Gastroesophageal sphincter (tissue), 4 donors: ENCODE data around the gene TREH. TPM values are rescaled to one million over a fixed set of nuclear protein-coding genes. Genes with fewer than 3 reads are reported as not detected.

ENCODE experiments used
- ATAC-seq: fragments of 150-250 bp; one replicate; pipeline ENCODE4 v1.9.1; 2016; ENCODE audit warnings: mild to moderate bottlenecking, moderate library complexity
- H3K27ac ChIP-seq, 4 donors: fragments of 200-600 bp; sonication (generic) in 3 of 4; 1 replicate in 3 of 4; 2 replicates in 1 of 4; pipeline ENCODE4 v1.5.1; 2016 to 2019
- H3K27me3 ChIP-seq: fragments of 200-600 bp; sonication (generic); one replicate; pipeline ENCODE4 v1.5.1; 2019
- H3K36me3 ChIP-seq, 2 donors: fragments of 200-600 bp; sonication (generic); one replicate each; pipeline ENCODE4 v1.5.1; 2019; ENCODE audit warnings: control low read depth in 1 of 2
- H3K4me1 ChIP-seq, 3 donors: fragments of 200-600 bp; sonication (generic); 1 replicate in 2 of 3; 2 replicates in 1 of 3; pipeline ENCODE4 v1.5.1; 2016 to 2019; ENCODE audit warnings: control low read depth in 2 of 3
- H3K4me3 ChIP-seq, 2 donors: fragments of 200-600 bp; sonication (generic); one replicate each; pipeline ENCODE4 v1.5.1; 2019; ENCODE audit warnings: mild to moderate bottlenecking in 1 of 2, moderate library complexity in 1 of 2
- H3K9me3 ChIP-seq, 3 donors: fragments of 200-600 bp; sonication (generic); one replicate each; pipeline ENCODE4 v1.5.1; 2017 to 2019; ENCODE audit warnings: control low read depth in 2 of 3
- EP300 ChIP-seq: sonication (generic); formaldehyde crosslinking; IDR thresholded peaks from one replicate; pipeline ENCODE4 v1.6.1; 2017; ENCODE audit warnings: antibody characterized with exemption, mild to moderate bottlenecking
- POLR2A ChIP-seq, 2 donors: fragments of 450-650 bp; IDR thresholded peaks; one replicate each; pipeline ENCODE4 v1.6.1; 2017; ENCODE audit warnings: antibody characterized with exemption in 2 of 2, mild to moderate bottlenecking in 2 of 2, moderate library complexity in 1 of 2
- POLR2AphosphoS5 ChIP-seq: sonication (generic); formaldehyde crosslinking; IDR thresholded peaks from one replicate; pipeline ENCODE4 v1.6.1; 2017; ENCODE audit warnings: antibody characterized with exemption
- WGBS, 2 donors: methylation state at CpG; one replicate each; pipeline ENCODE4 v1.1.5; 2018; ENCODE audit warnings: low coverage in 1 of 2; 5-methylcytosine and 5-hydroxymethylcytosine counted together
- small RNA-seq, 4 donors: library from RNA; depleted of rRNA; stranded (forward); fragments of <200 nt; gene quantifications; one replicate each; pipeline ENCODE3, GENCODE V24; 2016
- total RNA-seq, 4 donors: library from RNA; depleted of rRNA; stranded (reverse); fragments of >200 nt; gene quantifications; one replicate each; pipeline ENCODE4 v1.1.0, GENCODE V29; 2016
- TF ChIP-seq, protein P1 (sequence below), 4 experiments: fragments of 200-600 bp in 2 of 4; fragments of 450-650 bp in 2 of 4; sonication (generic) in 1 of 4; IDR thresholded peaks; one replicate each; pipeline ENCODE4 v1.5.1; 2017 to 2019; ENCODE audit warnings: antibody characterized with exemption in 4 of 4, mild to moderate bottlenecking in 2 of 4, moderate library complexity in 2 of 4

The TREH gene
- total RNA-seq, 4 donors from 2014 or later, result not detected

DNA sequence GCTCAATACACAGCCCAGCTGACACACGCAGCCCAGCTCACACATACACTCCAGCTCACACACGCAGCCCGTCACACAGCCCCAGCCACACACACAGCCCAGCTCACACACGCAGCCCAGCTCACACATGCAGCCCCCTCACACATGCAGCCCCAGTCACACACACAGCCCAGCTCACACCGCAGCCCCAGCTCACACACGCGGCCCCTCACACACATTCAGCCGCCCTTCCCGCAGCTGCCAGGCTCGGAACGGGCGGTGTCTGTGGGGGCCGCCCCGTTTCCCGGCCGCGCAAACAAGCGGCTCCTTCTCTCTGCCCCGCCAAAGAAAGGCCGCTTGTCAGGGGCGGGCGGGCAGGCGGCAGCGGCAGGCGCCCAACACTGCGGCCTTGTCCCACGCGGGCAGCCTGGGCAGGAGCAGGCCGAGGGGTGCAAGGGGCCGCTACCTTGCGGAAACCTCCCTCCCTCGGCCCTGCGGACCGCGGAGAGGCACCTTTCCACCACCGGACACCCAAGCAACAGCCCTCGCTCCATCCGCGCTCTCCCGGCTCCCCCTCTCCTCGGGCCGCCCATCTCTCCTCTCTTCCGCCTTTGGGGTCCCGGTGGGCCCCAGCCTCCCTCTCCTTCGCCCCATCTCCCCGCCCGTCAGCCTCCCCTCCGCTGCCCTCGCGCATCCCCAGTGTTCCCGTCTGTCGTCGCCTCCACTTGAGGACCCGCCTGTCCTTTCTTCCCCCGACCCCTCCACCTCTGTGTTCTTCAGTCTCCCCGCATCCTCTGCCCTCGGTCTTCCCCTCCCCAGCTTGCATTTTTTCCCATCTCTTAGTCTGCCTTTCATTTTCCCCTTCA is 69.8 kb downstream of the TREH start:
- H3K27me3 ChIP-seq, result no peaks in the 10 kb centered on the region
- no peak for TF ChIP-seq EP300
- peak in 1 of 2 donors; percentile 11 for TF ChIP-seq POLR2A (IDR thresholded peaks at IDR 0.05)
- 38 to 40% methylated on average over 23 to 29 of the region's 57 CpGs for WGBS, 2 donors
- peak overlapping the region; percentile 29 to 87 for H3K4me3 ChIP-seq
- no peaks in the 10 kb centered on the region for H3K9me3 ChIP-seq
- ATAC-seq, result no peak
- peaks cover 0 to 15% of the 10 kb centered on the region in 2 donors for H3K36me3 ChIP-seq
- H3K27ac ChIP-seq, result peak overlapping the region in 3 of 4 donors; percentile 92 to 94 (median 92)
- peaks cover 0 to 88% (median 30%) of the 10 kb centered on the region in 3 donors for H3K4me1 ChIP-seq

DNA sequence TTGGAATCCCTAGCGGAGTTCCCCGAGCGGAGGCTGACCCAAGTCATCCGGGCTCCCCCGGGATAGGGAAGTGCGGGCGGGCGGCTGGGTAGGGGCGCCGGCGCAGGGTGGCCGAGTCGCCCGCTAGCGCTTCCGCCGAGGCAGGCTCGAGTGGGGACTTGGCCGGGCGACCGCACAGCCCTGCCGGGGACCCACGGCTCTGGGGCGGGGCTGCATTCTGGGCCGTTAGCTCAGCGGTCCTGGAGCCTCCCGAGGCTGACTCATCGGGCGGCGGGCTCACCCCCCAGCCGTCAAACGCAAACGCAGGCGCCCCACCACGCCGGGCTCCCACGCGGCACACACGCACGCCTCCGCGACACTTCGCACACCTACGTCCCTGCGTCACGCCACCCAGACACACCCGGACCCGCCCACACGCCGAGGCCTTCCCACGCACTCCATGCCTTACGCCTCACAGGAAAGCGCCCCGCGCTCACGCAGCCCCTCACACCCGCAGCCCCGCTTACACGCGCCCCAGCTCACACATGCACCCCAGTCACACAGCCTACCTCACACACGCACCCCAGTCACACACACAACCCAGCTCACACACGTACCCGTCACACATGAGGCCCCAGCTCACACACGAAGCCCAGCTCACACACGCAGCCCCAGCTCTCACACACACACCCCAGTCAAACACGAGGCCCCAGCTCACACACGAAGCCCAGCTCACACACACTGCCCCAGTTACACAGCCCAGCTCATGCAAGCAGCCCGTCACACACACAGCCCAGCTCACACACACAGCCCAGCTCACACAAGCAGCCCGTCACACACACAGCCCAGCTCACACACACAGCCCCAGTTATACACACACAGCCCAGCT is 70.9 kb downstream of the TREH start:
- TF ChIP-seq POLR2AphosphoS5 (peak; percentile 80), POLR2A (IDR thresholded peaks at IDR 0.05) (peak; percentile 57 to 78), EP300 (no peak)
- TF ChIP-seq, protein P1, sequence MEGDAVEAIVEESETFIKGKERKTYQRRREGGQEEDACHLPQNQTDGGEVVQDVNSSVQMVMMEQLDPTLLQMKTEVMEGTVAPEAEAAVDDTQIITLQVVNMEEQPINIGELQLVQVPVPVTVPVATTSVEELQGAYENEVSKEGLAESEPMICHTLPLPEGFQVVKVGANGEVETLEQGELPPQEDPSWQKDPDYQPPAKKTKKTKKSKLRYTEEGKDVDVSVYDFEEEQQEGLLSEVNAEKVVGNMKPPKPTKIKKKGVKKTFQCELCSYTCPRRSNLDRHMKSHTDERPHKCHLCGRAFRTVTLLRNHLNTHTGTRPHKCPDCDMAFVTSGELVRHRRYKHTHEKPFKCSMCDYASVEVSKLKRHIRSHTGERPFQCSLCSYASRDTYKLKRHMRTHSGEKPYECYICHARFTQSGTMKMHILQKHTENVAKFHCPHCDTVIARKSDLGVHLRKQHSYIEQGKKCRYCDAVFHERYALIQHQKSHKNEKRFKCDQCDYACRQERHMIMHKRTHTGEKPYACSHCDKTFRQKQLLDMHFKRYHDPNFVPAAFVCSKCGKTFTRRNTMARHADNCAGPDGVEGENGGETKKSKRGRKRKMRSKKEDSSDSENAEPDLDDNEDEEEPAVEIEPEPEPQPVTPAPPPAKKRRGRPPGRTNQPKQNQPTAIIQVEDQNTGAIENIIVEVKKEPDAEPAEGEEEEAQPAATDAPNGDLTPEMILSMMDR (IDR thresholded peaks at IDR 0.05), result no peak
- Histone ChIP-seq H3K27ac (peak overlapping the region; percentile 68 to 94 (median 92)), H3K4me1 (peaks cover 0 to 96% (median 36%) of the 10 kb centered on the region in 3 donors), H3K36me3 (peaks cover 0 to 4% of the 10 kb centered on the region in 2 donors), H3K4me3 (peak overlapping the region; percentile 57 to 87), H3K27me3 (no peaks in the 10 kb centered on the region), H3K9me3 (no peaks in the 10 kb centered on the region)
- ATAC-seq, result peak; percentile 77
- 42 to 50% methylated on average over 2 to 6 of the region's 69 CpGs for WGBS, 2 donors

DNA sequence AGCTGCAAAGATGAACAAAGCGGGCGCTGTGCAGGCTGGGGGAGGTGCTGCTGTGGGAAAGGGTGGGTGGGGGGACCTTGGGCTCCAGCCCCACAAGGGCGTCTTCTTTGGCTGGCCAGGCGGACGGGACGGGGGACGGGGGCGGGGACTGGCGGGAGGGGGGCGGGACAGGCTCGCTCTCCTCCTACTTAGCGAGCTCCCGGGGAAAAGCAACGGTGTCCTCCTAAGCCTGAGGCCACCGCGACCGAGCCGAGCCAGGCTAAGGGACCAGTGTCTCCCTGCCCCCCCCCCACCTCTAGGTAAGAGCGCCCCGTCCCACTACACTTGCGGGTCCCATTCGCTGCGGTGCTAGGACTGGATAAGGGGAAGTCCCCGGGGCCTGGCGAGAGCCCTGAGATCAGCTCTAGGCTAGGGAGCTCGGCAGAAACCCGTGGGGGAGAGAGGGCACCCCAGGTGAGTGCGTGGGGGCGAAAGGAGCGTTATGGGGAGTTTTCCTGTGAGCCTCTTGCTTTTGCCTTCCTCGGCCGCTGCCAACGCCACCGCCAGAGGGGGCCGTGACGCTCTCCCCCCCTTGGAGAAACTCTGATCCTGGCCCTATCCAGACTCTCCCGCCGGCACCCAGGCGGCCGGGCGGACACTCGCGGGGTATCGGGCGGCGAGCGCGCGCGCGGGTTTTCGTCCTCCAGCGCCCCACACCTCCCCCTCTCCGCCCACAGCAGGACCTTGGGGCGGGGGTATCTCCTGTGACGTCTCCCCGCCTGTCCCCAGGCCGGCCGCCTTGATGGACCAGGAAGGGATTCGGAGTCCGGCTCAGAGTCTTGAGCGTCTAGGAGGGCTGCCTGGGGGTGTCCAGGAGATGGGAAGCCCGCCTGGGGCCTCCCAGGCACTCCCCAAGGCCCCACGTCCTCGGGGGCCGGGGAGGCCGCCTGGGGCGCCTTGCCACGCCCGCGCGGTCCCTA is 71.8 kb downstream of the TREH start, which contains the start of gene PHLDB1:
Gene PHLDB1, plus strand, starts transcription at position 215 of the 959 bp plus-strand sequence. CDS start 6,222 bp downstream, outside the sequence.
- Histone ChIP-seq H3K27ac (peak within 1 kb of the TSS; percentile 68 to 94 (median 92)), H3K4me1 (peaks cover 0 to 95% (median 30%) of the 10 kb centered on the region in 3 donors), H3K9me3 (no peaks in the 10 kb centered on the region), H3K27me3 (no peaks in the 10 kb centered on the region), H3K4me3 (peak within 1 kb of the TSS; percentile 57 to 87), H3K36me3 (peaks cover 0 to 5% of the 10 kb centered on the region in 2 donors)
- TF ChIP-seq POLR2AphosphoS5, result peak; percentile 10
- TF ChIP-seq, protein P1 (IDR thresholded peaks at IDR 0.05), result peak in 3 of 4 experiments; percentile 64 to 75 (median 69)
- no peak for TF ChIP-seq EP300
- peak; percentile 50 for ATAC-seq
- 0% methylated on average over 3 of the region's 72 CpGs; no CpG with 5 or more reads in 1 of the 2 donors for WGBS, 2 donors

Small RNA genes within 50 kb of the gene (small RNA-seq; reads per million reads assigned to genes)
- 0 reads per million in 4 donors for gene RNU6-376P

Other genes starting within 250 kb of the TREH start
- 100 to 1,000 TPM in 1 of 4 donors, 10 to 100 TPM in 3; 42.3 to 116 (median 74.8) TPM for gene KMT2A, start 243.2 kb downstream of the TREH start, total RNA-seq
- 1 to 10 TPM in 3 of 4 donors, under 1 TPM in 1; 0.81 to 5.6 (median 3.3) TPM for gene TTC36, start 152.2 kb downstream of the TREH start, total RNA-seq
- 10 to 100 TPM; 36.9 to 57.1 (median 51.8) TPM for gene TMEM25, start 148.5 kb downstream of the TREH start, total RNA-seq
- gene IFT46, start 113.7 kb downstream of the TREH start, total RNA-seq, result 10 to 100 TPM; 23.5 to 30.8 (median 27.7) TPM
- gene ARCN1, start 107.2 kb downstream of the TREH start, total RNA-seq, result 100 to 1,000 TPM in 3 of 4 donors, 10 to 100 TPM in 1; 84.9 to 141 (median 128) TPM
- gene PHLDB1, start 72.0 kb downstream of the TREH start, total RNA-seq, result 100 to 1,000 TPM in 2 of 4 donors, 10 to 100 TPM in 2; 45.8 to 144 (median 101) TPM
- gene DDX6, start 111.5 kb upstream of the TREH start, total RNA-seq, result 100 to 1,000 TPM; 111 to 163 (median 116) TPM
- gene CXCR5, start 204.2 kb upstream of the TREH start, total RNA-seq, result under 1 TPM in 1 of 4 donors, not detected in 3; 0.08 TPM
- gene BCL9L, start 246.3 kb upstream of the TREH start, total RNA-seq, result 10 to 100 TPM; 24.6 to 66.2 (median 30.8) TPM